SU-DHL-6 (cell line): ENCODE measurements around the gene HOXD9.

Experiments
- H2AFZ ChIP-seq: fragments of 200-600 bp; sonication (generic); 2 replicates; pipeline ENCODE4 v1.6.1; 2014; ENCODE audit warnings: low read depth, mild to moderate bottlenecking, moderate library complexity, mixed read lengths, antibody characterized with exemption, low read length; ENCODE audit not compliant: severe bottlenecking
- H3F3A ChIP-seq: fragments of 200-600 bp; shearing (Covaris generic); 2 replicates; pipeline ENCODE4 v1.6.0; 2016; ENCODE audit warnings: antibody characterized with exemption, mild to moderate bottlenecking; ENCODE audit not compliant: insufficient read depth
- H3K27ac ChIP-seq: fragments of 200-600 bp; sonication (generic); 2 replicates; pipeline ENCODE4 v1.5.1; 2016; ENCODE audit warnings: low read depth, mild to moderate bottlenecking, low read length, moderate library complexity, mixed read lengths
- H3K27me3 ChIP-seq: fragments of 200-600 bp; sonication (generic), shearing (Covaris generic); 2 replicates; pipeline ENCODE4 v1.6.0; 2014; ENCODE audit warnings: mild to moderate bottlenecking, low read length
- H3K36me3 ChIP-seq: fragments of 200-600 bp; sonication (generic); 2 replicates; pipeline ENCODE4 v1.6.1; 2014; ENCODE audit warnings: mild to moderate bottlenecking, low read length, mixed read lengths
- H3K4me2 ChIP-seq: fragments of 300-600, 200-600 bp; shearing (Covaris generic), sonication (generic); 2 replicates; pipeline ENCODE4 v1.6.0; 2014; ENCODE audit warnings: low read length, low read depth, mild to moderate bottlenecking; ENCODE audit not compliant: poor library complexity, severe bottlenecking
- H3K4me3 ChIP-seq: fragments of 200-600 bp; sonication (generic); 2 replicates; pipeline ENCODE4 v1.5.1; 2014; ENCODE audit warnings: antibody characterized with exemption, low read length, mild to moderate bottlenecking, mixed read lengths; ENCODE audit not compliant: insufficient read depth, poor library complexity, severe bottlenecking
- H3K79me2 ChIP-seq: fragments of 200-600 bp; sonication (generic); 2 replicates; pipeline ENCODE4 v1.6.1; 2014; ENCODE audit warnings: mild to moderate bottlenecking, low read length, moderate library complexity; ENCODE audit not compliant: insufficient read depth
- H3K9ac ChIP-seq: fragments of 200-600 bp; sonication (generic); 2 replicates; pipeline ENCODE4 v1.7.0; 2014; ENCODE audit warnings: mild to moderate bottlenecking, low read length
- H3K9me2 ChIP-seq: fragments of 200-600 bp; sonication (generic); replicated peaks from 2 replicates; pipeline ENCODE4 v1.6.1; 2014; ENCODE audit warnings: low read length; ENCODE audit not compliant: insufficient read depth
- H3K9me3 ChIP-seq: fragments of 200-600 bp; sonication (generic); 2 replicates; pipeline ENCODE4 v1.6.1; 2014; ENCODE audit warnings: low read length, mixed read lengths; ENCODE audit not compliant: insufficient read depth
- H4K20me1 ChIP-seq: fragments of 200-600 bp; sonication (generic); 2 replicates; pipeline ENCODE4 v1.6.1; 2014; ENCODE audit warnings: low read depth, mild to moderate bottlenecking, antibody characterized with exemption, low read length, moderate library complexity, mixed read lengths
- CTCF ChIP-seq: fragments of 200-600 bp; sonication (generic); IDR thresholded peaks from one replicate; pipeline ENCODE4 v1.5.1; 2017; ENCODE audit warnings: antibody characterized with exemption, mild to moderate bottlenecking, low read length, moderate library complexity; ENCODE audit not compliant: insufficient read depth, poor library complexity, severe bottlenecking
- EZH2phosphoT487 ChIP-seq: fragments of 200-600 bp; sonication (generic), shearing (Covaris generic); conservative IDR thresholded peaks from 2 replicates; pipeline ENCODE4 v1.6.1; 2018; ENCODE audit warnings: mild to moderate bottlenecking, antibody characterized with exemption, low read length, moderate library complexity, mixed read lengths

The HOXD9 gene

GRCh38 chr2:176162911-176163671, 40.6 kb downstream of the HOXD9 start:
- no peaks in the 10 kb centered on the region for H3K9me3 ChIP-seq
- no peak overlapping the region for H3K27ac ChIP-seq
- H3K4me3 ChIP-seq, result no peak overlapping the region
- no peaks in the 10 kb centered on the region for H3F3A ChIP-seq
- H3K27me3 ChIP-seq, result no peaks in the 10 kb centered on the region
- H2AFZ ChIP-seq, result no peak overlapping the region
- no peak overlapping the region for H3K9ac ChIP-seq
- no peaks in the 10 kb centered on the region for H3K79me2 ChIP-seq
- TF ChIP-seq CTCF (no peak), EZH2phosphoT487 (no peak)
- H3K9me2 ChIP-seq, result no peaks in the 10 kb centered on the region
- H3K36me3 ChIP-seq, result no peaks in the 10 kb centered on the region
- no peak overlapping the region for H3K4me2 ChIP-seq
- H4K20me1 ChIP-seq, result no peaks in the 10 kb centered on the region

GRCh38 chr2:176163672-176164056, 41.1 kb downstream of the HOXD9 start:
- no peaks in the 10 kb centered on the region for H3K9me3 ChIP-seq
- no peaks in the 10 kb centered on the region for H3K27me3 ChIP-seq
- H3K4me3 ChIP-seq, result no peak overlapping the region
- no peak overlapping the region for H3K4me2 ChIP-seq
- no peaks in the 10 kb centered on the region for H3K36me3 ChIP-seq
- H2AFZ ChIP-seq, result no peak overlapping the region
- no peak for TF ChIP-seq CTCF
- H3K9me2 ChIP-seq, result no peaks in the 10 kb centered on the region
- H3K27ac ChIP-seq, result no peak overlapping the region
- H3K9ac ChIP-seq, result no peak overlapping the region
- H3F3A ChIP-seq, result no peaks in the 10 kb centered on the region
- no peaks in the 10 kb centered on the region for H3K79me2 ChIP-seq
- H4K20me1 ChIP-seq, result no peaks in the 10 kb centered on the region

- H4K20me1 ChIP-seq, result no peaks in the 10 kb centered on the region
- TF ChIP-seq CTCF, result no peak
- no peak for TF ChIP-seq EZH2phosphoT487
- no peak overlapping the region for H3K4me2 ChIP-seq
- H3K9ac ChIP-seq, result no peak overlapping the region
- H3F3A ChIP-seq, result no peaks in the 10 kb centered on the region
- no peak overlapping the region for H3K27ac ChIP-seq
- no peaks in the 10 kb centered on the region for H3K9me3 ChIP-seq
- no peaks in the 10 kb centered on the region for H3K27me3 ChIP-seq
- H3K4me3 ChIP-seq, result no peak overlapping the region
- H2AFZ ChIP-seq, result no peak overlapping the region
- no peaks in the 10 kb centered on the region for H3K9me2 ChIP-seq
- no peaks in the 10 kb centered on the region for H3K36me3 ChIP-seq
- H3K79me2 ChIP-seq, result no peaks in the 10 kb centered on the region
Measured at GRCh38 chr2:176164201-176164600, 41.7 kb downstream of the HOXD9 start.
